CD1c-positive myeloid dendritic cell (primary cell): Measurements from ENCODE around the gene PTPN14.
"Not testable (repeated sequence)": the region's sequence is repeated elsewhere in the genome, so short reads cannot be mapped to it uniquely, and the experiment has no call there.

ENCODE experiments used
- DNase-seq: peaks from one replicate; pipeline ENCODE4 v3.0.0-alpha.2; 2016; ENCODE audit errors: extremely low spot score

Gene PTPN14

DNA sequence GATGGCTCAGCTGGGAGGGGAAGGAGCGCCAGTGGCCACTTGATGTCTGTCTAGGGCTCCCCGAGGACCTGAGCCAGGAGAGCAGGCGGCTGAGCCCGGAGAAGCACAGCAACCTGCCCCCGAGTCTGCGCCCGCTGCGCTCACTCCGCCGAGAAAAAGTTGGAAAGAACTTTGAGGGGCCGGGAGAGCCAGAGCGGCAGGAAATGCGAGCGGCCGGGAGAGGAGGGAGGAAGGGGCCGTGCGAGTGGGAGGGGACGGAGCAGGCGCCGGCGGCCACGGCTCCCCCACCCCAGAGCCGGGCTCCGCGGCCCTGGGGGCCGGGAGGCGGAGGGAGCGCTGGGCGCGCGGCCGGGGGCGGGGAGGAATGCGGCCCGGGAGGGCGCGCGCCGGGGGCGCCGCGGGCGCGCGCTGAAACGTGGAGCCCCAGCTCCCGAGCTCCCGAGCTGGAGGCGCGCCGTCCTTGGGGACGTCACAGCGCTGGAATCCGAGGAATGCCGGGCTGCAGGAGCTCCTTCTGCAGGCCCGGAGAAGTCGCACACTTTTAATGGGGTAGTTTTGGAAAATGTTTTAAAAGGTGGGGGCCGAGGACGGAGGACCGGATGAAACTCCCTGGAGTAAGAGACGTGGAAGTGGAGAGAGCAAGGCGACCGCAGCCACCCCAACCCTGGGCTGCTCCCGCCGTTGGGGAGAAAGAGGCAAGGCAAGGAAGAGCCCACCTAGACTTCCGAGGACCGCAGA, at the start of gene PTPN14:
Gene PTPN14, minus strand, starts transcription at position 167 of the 738 bp plus-strand sequence. CDS start 86,799 bp downstream, outside the sequence.
- DNase-seq: no peak

DNA sequence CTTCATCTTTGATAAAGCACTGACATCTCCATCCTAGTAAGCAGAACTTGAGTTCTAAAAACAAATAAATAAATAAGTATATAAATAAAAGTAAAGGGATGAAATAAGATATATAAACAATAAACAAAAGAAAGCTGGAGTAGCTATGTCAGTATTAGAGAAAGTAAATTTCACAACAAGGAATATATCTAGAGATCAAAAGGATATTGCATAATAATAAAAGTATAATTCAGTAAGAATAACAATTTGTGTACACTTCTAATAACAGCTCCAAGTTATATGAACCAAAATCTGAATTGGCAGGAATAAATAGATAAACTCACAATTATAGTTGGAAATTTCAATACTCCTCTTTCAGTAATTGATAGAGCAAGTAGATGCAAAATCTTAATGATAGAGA, 41.8 kb upstream of the PTPN14 start:
- DNase-seq: no peak

DNA sequence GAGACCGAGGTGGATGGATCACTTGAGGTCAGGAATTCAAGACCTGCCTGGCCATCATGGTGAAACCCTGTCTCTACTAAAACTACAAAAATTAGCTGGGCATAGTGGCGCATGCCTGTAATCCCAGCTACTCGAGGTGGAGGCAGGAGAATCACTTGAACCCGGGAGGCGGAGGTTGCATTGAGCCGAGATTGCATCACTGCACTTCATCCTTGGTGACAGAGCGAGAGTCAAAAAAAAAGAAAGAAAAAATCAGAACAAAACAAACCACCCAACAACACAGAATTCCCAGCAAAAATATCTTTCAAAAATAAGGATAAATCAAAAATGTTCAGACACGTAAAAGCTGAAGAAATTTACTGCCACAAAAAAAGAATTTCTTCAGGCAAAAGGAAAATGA, 40.5 kb upstream of the PTPN14 start:
- DNase-seq: not testable (repeated sequence)

DNA sequence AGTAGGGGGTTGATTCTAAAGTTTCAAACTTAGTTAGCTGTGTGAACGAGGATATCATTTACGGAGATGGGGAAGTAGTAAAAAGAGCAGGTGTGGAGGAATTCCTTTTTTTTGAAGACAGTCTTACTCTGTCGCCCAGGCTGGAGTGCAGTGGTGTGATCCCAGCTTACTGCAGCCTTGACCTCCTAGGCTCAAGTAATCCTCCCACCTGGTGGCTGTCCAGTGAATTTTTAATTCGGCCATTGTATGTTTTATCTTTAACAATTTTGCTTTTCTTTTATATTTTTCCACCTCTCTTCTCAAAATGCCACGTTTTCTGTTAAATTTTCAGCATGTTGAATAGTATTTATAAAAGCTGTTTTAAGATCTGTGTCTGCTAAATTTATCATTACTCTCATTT, 39.3 kb upstream of the PTPN14 start:
- no peak for DNase-seq

DNA sequence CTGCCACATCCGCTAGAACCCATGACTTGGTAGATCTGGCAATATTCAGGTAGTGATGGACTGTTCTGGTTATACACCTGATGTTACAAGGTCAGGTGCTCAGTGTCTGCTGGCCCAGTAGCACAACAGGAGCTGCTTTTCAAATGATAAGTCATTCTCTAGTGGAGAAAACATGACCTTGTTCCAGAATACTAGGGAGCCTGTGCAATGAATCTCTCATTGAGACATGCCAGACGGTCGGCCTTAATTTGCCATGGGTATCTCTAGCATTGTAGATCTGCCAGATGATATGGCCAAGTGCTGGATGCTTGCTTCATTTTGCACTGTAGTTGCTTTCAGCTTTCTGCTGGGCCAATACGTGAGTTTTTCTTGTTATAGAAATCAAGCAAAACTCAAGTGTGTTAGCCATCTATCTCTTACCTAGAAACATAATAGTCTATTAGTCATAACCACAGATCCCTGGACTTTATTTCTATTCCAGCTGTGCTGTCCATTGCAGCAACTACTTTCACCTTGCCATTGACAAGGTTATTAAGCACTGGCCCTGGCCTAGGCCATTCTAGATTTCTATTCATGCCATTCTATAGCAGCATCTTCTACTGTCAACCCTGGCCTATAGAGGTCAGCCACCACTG, 37.7 kb upstream of the PTPN14 start:
- DNase-seq: no peak

DNA sequence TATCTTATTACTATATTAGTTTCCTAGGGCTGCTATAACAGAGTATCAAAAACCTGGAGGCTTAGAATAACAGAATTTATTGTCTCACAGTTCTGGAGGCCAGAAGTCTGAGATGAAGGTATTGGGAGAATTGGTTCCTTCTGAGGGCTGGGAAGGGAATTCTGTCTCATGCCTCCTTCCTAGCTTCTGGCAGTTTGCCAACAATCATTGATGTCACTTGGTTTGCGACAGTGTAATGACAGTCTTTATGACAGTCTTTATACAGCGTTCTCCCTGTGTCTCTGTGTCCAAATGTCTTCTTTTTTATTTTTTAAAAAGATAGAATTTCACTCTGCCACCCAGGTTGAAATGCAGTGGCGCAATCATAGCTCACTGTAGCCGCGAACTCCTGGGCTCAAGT, 35.8 kb upstream of the PTPN14 start:
- DNase-seq: no peak

DNA sequence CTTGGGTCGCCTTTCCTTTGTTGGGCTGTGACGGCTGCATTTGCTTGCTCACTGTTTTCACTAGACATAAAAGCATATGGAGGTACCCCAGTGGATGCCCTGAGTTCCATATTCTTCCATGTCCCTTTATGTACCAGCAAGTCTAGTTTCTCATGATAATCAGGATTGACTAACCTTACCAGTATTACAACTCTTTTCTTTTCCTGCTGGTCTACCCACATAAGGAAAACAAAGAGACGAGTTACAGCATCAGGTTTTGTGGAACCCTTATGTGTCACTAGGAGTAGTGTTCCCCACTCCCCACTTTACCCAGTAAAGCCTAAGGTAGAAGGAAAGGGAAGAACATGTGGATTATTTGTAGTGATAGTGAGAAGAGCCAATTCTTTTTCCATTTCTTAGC, 35.2 kb upstream of the PTPN14 start:
- DNase-seq: no peak

DNA sequence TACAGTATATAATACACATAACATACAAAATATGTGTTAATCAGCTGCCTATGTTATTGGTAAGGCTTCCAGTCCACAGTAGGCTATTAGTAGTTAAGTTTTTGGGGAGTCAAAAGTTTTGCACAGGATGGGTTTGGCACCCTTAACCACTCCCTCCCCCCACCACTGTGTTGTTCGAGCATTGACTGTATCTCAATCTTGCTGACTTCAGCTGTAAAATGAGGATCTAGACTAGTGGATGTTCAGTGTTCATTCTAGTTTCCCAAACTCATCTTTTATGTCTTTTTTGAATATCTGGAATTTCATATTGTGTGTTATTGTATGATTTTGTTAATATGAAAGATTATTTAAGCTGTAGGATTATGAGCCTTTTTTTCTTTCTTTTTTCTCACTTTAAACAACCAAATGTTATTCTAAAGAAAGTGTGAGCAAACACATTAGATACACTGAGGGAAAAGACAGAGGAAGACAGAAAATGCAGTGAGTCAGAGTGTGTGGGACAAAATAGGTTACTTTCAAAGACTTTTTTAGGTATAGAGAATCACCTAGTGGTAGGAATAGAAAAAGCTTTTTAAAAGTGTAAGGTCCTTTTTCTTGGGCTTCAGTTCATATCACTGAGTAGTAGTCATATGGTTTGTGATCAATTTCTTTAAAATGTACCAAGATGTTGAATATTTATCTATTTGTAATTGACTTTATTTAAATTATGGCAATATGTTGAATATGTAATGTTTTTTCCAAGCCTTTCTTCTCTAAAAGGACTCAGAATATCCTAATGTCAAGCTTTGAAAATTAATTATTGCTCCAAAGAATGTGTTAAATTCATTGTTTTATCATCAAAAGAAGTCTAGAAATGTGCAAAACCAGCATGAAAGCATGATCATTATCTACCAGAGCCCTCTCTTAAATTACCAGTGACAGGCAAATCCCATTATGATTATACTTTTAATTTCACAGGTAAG, 33.7 kb upstream of the PTPN14 start:
- DNase-seq: no peak

DNA sequence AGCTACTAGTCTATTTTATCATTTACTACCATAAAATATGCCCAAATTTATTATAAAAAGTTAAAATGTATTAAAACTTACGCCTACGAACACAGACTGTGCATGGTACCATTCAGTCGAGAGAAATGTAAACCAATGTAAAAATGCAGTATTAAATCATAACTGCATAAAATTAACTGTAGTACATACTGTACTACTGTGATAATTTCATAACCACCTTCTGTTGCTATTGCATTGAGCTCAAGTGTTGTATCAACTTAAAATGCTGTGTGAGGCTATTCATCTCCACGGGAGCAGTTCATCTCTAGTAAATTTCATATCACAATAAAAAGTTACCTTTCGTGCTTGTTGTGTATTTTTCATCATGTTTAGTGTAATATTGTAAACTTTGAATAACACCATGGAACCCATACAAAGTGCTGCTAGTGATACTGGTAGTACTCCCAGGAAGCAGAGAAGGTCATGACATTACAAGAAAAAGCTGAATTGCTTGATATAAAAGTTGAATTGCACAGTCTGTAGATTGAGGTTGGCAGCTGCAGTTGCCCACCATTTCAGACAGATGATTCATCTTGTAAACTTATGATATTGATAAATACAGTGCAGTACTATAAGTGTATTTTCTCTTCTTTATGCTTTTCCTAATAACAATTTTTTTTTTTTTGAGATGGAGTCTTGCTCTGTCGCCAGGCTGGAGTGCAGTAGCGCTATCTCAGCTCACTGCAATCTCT, 32.6 kb upstream of the PTPN14 start:
- DNase-seq: no peak

- DNase-seq: no peak
These were observed 31.7 kb upstream of the PTPN14 start for GRCh38 chr1:214583113-214583512.

DNA sequence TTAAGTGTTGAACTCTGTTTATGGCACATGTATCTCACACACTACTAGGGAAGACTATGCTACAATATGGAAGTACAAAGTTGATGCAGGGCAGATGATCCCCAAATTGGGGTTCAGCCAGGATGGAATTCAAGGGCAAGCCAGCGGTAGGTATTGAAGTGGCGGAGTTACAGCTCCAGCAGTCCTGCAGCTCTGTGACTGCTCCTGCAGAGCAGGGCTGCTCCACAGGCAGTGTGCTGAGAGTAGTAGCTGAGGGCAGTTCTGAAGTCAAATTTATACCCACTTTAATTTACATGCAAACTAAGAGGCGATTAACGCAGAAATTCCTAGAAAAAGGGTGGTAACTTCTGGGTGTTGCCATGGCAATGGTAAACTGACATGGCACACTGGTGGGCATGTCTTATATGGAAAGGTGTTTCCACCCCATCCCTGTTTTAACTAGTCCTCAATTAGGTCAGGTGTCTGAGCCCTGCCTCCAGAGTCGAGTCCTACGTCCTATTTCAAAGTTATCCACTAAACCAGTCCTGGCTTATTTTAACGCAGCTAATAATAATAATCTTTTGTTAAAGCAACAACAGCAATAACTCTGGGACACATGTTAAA, 31.0 kb upstream of the PTPN14 start:
- no peak for DNase-seq

GRCh38 chr1:214581785-214582184, 30.4 kb upstream of the PTPN14 start:
- DNase-seq: no peak

- no peak for DNase-seq
These were observed 27.8 kb upstream of the PTPN14 start for GRCh38 chr1:214579183-214579582.

DNA sequence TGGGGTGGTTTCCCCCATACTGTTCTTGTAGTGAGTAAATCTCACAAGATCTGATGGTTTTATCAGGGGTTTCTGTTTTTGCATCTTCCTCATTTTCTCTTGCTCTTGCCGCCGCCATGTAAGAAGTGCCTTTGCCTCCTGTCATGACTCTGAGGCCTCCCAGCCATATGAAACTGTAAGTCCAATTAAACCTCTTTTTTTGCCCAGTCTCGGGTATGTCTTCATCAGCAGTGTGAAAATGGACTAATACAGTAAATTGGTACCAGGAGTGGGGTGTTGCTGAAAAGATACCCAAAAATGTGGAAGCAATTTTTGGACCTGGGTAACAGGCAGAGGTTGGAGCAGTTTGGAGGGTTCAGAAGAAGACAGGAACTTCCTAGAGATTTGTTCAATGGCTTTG, 24.7 kb upstream of the PTPN14 start:
- not testable (repeated sequence) for DNase-seq

DNA sequence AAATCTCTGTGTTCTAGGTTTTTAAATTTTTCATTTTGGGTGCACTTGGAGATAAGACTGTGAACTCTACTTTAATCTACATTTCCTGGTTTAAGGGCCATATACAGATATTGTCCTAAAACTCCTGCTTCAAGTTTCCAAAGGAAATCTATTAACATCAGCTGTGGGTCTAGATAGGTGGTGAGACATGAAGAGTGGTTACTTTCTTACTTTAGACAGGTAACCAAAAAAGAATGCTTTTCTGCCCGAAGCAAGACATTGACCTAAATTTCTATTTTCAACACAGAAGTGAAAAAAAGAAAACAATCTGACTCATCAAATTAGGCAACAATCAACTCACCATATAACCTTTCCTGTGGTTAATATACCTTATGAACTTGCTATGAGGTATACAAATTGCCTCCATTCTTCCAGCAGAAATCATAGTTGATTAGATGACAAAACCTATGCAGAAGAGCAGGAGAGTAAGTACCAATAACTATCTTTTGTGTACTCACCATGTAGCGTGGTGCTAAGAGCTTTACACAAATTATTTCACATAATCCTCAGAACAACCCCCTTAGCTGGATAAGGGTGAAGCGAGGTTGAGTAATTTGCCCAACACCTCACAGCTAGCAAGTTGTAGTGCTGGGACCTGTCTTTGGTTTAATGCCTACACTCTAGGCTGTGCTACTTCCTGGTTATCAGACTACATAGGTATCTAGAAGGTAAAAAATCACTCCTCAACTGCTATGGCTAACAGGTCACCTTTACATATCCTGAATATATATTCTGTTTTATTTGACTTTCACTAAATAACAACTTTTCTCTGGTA, 23.4 kb upstream of the PTPN14 start:
- no peak for DNase-seq

DNA sequence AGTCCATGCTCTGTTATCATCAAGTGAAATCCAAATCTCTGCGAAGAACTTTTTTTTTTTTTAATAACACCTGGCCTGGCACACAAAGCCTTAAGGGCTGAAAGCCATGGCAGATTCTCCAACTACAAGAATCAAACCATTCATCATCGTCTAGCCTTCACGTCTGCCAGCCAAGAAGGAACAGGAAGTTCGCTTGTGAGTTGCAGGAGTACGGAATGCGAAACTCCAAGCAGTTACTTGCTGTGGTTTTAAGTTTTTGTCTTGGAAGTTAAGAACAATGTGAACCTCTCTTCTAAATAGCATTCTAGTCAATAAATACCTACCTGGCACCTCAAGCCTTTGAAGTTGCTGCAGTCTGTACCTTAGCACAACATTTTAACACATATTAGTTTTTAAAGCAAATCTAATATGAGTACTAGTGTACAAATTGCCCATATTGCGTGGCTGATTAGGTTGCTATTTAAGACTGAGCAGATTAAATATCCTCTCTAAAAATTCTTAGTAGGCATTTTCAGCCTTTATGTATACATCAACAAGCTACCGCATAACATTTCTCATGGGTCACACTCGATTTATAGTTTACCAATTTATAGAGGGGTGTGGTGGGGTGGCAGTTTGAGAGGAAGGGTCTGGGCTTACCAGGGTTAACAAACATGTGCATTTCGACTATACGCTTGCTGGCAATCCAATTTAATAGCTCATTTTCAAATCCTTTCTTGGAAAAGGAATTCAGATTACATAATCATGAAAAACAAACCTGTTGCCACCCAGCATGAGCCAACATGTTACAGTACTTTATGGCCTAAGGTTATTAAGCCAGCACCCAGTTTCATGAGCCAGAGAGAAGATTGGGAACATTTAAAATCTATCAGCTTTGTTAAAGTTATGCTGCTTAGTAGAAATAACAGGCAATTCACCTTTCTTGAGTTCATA, 22.2 kb upstream of the PTPN14 start:
- DNase-seq: no peak

GRCh38 chr1:214571281-214571680, 19.9 kb upstream of the PTPN14 start:
- DNase-seq: no peak

DNA sequence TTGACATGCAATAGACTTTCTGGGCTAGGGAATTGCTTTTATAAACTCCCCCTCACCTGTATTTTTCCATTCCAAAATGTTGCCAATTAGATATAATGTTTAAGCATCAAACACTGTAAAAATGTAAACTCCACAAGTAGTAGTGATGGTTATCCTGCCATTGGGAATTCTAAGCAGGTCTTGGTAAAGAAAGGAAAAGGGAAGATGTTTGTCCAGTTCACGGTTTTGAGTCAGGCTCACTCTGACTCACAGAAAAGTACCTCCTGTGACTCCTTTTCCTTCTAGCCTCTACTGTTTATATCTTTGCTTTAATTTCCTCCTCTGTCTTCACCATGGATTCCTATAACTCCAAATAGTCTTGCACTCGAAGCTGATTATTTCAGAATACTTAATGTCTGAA, 19.0 kb upstream of the PTPN14 start:
- no peak for DNase-seq

- DNase-seq: no peak
These were observed 18.1 kb upstream of the PTPN14 start for GRCh38 chr1:214569357-214570004.
